Neural progenitor cell (in vitro differentiated cells): ENCODE data around the gene FBXW2.

Source experiments
- CTCF ChIP-seq: fragments of 200-600 bp; sonication (generic); IDR thresholded peaks from 2 replicates; pipeline ENCODE4 v1.5.1; 2017; ENCODE audit warnings: antibody characterized with exemption, mild to moderate bottlenecking
- EZH2 ChIP-seq: fragments of 200-600 bp; sonication (generic); IDR thresholded peaks from 2 replicates; pipeline ENCODE4 v1.6.1; 2017; ENCODE audit warnings: antibody characterized with exemption, mild to moderate bottlenecking, moderate library complexity

- no peak for TF ChIP-seq EZH2
- no peak for TF ChIP-seq CTCF
Measured at GRCh38 chr9:120723565-120723964, 69.7 kb downstream of the FBXW2 start.
